Endometrium (tissue), 2 donors: ENCODE results near the gene PLA2G4F.

Experiments
- FAIRE-seq: peaks from 2 replicates; lab custom pipeline; 2012; peaks lifted over from hg19 to GRCh38; lab: Jason Lieb, UNC
- donor health status: control.
- donor health status: control.

The PLA2G4F gene

GRCh38 chr15:42131826-42132806, 24.3 kb downstream of the PLA2G4F start:
- no peak for FAIRE-seq

GRCh38 chr15:42131006-42131405, 25.4 kb downstream of the PLA2G4F start:
- FAIRE-seq, result no peak

GRCh38 chr15:42130246-42130986, 26.0 kb downstream of the PLA2G4F start:
- FAIRE-seq, result no peak

- FAIRE-seq, result no peak
Observed at GRCh38 chr15:42129364-42129763, 27.1 kb downstream of the PLA2G4F start.

- no peak for FAIRE-seq
Observed at GRCh38 chr15:42128476-42128875, 28.0 kb downstream of the PLA2G4F start.

GRCh38 chr15:42123546-42123945, 32.9 kb downstream of the PLA2G4F start:
- FAIRE-seq, result no peak

GRCh38 chr15:42121682-42122081, 34.8 kb downstream of the PLA2G4F start:
- FAIRE-seq, result no peak

- FAIRE-seq, result no peak
Observed at GRCh38 chr15:42121021-42121420, 35.4 kb downstream of the PLA2G4F start.

GRCh38 chr15:42120285-42120684, 36.2 kb downstream of the PLA2G4F start:
- no peak for FAIRE-seq

- FAIRE-seq, result no peak
Observed at GRCh38 chr15:42119446-42119760, 37.0 kb downstream of the PLA2G4F start.

GRCh38 chr15:42118650-42119445, 37.6 kb downstream of the PLA2G4F start:
- FAIRE-seq, result no peak

- FAIRE-seq, result no peak
Observed at GRCh38 chr15:42111924-42112323, 44.5 kb downstream of the PLA2G4F start.

- no peak for FAIRE-seq
Observed at GRCh38 chr15:42110367-42110766, 46.1 kb downstream of the PLA2G4F start.

GRCh38 chr15:42108806-42109205, 47.6 kb downstream of the PLA2G4F start:
- FAIRE-seq, result no peak

- no peak for FAIRE-seq
Observed at GRCh38 chr15:42108189-42108588, 48.2 kb downstream of the PLA2G4F start.

GRCh38 chr15:42107473-42107872, 49.0 kb downstream of the PLA2G4F start:
- no peak for FAIRE-seq

GRCh38 chr15:42106288-42106687, 50.1 kb downstream of the PLA2G4F start:
- no peak for FAIRE-seq

- FAIRE-seq, result no peak
Observed at GRCh38 chr15:42104095-42104891, 52.1 kb downstream of the PLA2G4F start.

GRCh38 chr15:42102646-42103235, 53.7 kb downstream of the PLA2G4F start:
- FAIRE-seq, result no peak

- no peak for FAIRE-seq
Observed at GRCh38 chr15:42101861-42102260, 54.6 kb downstream of the PLA2G4F start.
